H1 (cell line): ENCODE measurements around the gene KIF26B. TPM values are rescaled to one million over a fixed set of nuclear protein-coding genes. Genes with fewer than 3 reads are reported as not detected.

Source experiments
- BACH1 ChIP-seq: IDR thresholded peaks from 2 replicates; pipeline ENCODE4 v1.6.1; 2012; ENCODE audit warnings: low read length, improper control_type of control experiment
- EZH2 ChIP-seq: fragments of 200-600 bp; sonication (generic); IDR thresholded peaks from 2 replicates; pipeline ENCODE4 v1.7.1; 2012; ENCODE audit warnings: low read depth, mild to moderate bottlenecking, moderate library complexity, low read length, inconsistent platforms; ENCODE audit not compliant: severe bottlenecking
- polyA plus RNA-seq, 7 experiments: library from polyadenylated mRNA; depleted of rRNA in 3 of 7; stranded (reverse) in 5 of 7; unstranded in 2 of 7; fragments of >200 nt in 5 of 7; fragments of 200-250 nt in 2 of 7; gene quantifications; 1 replicate in 5 of 7; 2 replicates in 1 of 7; 4 replicates in 1 of 7; pipeline versions ENCODE4 v1.2.1 to v1.2.3, GENCODE V29; 2011 to 2013; ENCODE audit warnings: missing spikeins in 2 of 7, mixed read lengths in 2 of 7
- total RNA-seq: library from RNA; stranded (reverse); fragmentation: NEBNext Ultra II Directional; extraction: Animal tissue kit (Norgen Biotek cat#: 25700); gene quantifications from 2 replicates; pipeline ENCODE4 v1.2.1, GENCODE V29; 2021
- TF ChIP-seq, protein P1 (sequence below): IDR thresholded peaks from 2 replicates; pipeline ENCODE4 v1.6.1; 2011; ENCODE audit warnings: low read length, improper control_type of control experiment
- TF ChIP-seq, protein P2 (sequence below): IDR thresholded peaks from 2 replicates; pipeline ENCODE4 v1.6.1; 2011; ENCODE audit warnings: low read depth, mild to moderate bottlenecking, low read length; ENCODE audit not compliant: insufficient read depth

The KIF26B gene
- total and polyA plus RNA-seq, 2 of the 8 experiments (the other 6 are each of a cell fraction or from before 2014, with no cell fraction given): 0.06 to 0.28 TPM

DNA sequence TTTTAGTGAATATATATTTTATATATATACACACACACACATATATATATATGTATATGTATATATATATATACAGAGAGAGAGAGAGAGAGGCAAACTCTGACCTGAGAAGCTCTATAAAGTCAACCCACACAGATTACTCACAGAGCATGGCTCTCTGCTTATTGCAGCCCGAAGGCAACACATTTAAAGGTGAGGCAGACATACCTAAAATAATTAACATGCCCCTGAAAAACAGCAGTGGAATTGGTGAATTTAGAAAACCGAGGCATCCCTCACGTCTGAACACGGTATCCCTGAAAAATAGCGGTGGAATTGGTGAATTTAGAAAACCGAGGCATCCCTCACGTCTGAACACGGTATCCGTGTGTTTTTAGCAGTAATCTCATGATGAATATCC, 228.2 kb downstream of the KIF26B start (continued):
- TF ChIP-seq BACH1: no peak
- TF ChIP-seq, protein P1, sequence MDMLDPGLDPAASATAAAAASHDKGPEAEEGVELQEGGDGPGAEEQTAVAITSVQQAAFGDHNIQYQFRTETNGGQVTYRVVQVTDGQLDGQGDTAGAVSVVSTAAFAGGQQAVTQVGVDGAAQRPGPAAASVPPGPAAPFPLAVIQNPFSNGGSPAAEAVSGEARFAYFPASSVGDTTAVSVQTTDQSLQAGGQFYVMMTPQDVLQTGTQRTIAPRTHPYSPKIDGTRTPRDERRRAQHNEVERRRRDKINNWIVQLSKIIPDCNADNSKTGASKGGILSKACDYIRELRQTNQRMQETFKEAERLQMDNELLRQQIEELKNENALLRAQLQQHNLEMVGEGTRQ: no peak
- TF ChIP-seq, protein P2, sequence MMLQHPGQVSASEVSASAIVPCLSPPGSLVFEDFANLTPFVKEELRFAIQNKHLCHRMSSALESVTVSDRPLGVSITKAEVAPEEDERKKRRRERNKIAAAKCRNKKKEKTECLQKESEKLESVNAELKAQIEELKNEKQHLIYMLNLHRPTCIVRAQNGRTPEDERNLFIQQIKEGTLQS: no peak
- no peak for TF ChIP-seq EZH2
